ENCODE measurements around the gene CYTH2.

Gene CYTH2

GRCh38 chr19:48496959-48497727, 28.0 kb downstream of the CYTH2 start:
- no peak for FAIRE-seq

GRCh38 chr19:48497728-48498594, 28.8 kb downstream of the CYTH2 start:
- no peak for FAIRE-seq

- FAIRE-seq, result no peak
These were observed 29.6 kb downstream of the CYTH2 start for GRCh38 chr19:48498595-48499311.

GRCh38 chr19:48499316-48500090, 30.3 kb downstream of the CYTH2 start:
- FAIRE-seq, result no peak

- no peak for FAIRE-seq
These were observed 31.8 kb downstream of the CYTH2 start for GRCh38 chr19:48500830-48501493.

DNA sequence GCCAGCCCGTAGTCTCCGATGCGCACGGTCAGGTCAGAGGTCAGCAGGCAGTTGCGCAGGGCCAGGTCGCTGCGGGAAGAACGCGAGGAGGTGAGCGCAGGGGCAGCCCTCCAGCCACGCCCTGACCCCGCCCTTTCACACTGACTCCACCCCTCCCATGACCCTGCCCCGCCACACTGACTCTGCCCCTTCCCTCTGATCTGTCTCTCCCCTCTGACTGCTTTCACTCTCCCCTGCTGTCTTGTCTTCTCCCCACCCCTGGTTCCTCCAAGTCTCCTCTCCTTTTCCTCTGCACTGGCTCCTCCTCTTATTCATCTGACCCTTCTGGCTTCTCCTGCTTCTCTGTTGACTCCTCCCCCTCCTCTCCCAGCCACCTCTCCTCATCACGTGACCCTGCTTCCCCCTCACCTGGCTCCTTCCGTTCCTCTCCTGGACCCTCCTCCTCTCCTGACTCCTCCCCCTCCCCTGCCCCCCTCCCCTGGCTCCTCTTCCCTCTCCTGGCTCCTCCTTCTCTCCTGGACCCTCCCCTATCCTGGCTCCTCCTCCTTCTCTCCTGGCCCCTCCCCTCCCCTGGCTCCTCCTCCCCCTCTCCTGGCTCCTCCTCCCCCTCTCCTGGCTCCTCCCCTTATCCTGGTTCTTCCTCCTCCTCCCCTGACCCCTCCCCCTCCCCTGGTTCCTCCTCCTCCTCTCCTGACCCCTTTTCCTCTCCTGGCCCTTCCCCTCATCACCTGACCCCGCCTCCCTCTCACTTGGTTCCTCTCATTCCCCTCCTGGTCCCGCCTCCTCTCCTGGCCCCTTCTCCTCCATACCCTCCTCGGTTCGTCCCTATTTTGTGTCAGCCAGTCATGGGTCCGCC, 32.6 kb downstream of the CYTH2 start:
- no peak for FAIRE-seq

DNA sequence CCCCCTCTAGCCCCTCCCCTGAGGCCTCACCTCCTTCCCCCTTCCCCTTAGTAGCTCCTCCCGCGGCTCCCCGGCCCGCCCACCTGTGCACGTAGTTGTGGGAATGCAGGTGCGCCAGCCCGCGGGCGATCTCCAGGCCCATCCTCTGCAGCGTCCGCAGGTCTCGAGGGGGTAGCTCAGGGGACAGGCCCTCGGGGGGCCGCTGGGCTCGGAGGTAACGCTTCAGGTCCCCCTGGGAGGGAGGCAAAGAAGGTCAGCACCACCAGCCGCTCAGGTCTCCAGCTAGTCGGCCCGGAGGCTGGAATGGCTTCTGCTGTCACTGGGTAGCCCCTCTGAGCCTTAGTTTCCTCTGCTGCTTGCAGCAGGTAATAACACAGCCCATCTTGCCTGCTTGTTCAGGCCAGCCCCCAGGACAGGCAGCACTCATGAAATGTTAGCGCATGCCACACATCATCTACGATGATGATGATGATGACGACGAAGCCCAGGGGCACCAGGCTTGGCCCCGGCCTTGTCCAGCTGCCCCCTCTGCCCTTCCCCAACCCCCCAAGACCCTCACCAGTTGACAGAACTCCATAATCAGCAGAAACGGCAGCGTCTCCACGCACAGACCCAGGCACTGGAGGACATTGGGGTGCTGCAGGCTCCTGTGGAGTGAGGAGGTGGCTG, 33.3 kb downstream of the CYTH2 start:
- FAIRE-seq, result no peak

- no peak for FAIRE-seq
These were observed 37.1 kb downstream of the CYTH2 start for GRCh38 chr19:48506138-48506733.

GRCh38 chr19:48507911-48508439, 38.8 kb downstream of the CYTH2 start:
- no peak for FAIRE-seq

DNA sequence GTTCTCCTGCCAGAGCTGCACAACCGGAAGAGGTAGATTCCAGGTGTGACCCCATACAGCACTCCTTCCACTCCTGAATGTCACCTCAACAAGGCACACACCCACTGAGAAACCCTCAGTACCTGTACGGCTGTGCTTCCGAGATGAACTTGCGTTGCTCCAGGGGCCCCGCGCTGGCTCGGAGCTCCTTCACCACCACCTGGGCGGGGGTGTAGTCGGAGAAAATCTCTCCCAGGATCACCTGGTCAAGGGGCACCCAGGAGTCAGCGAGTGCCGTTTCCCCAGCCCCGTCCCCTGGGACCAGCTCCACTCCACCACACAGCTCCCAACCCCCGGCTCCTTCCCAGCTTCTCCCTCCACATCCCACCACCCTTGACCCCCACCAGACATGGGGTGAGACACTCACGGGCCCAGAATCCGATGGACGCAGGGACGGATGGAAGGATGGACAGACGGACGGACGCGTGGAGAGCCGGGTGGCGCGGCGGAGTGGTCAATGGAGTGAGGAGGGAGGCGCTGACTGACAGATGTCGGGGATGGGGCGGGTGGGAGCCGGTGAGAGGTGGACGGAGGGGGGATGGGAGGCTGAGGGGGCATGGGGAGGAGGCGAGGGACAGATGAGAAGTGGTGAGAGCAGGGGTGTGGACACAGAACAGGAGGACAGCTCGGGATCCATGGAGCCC, 39.7 kb downstream of the CYTH2 start:
- no peak for FAIRE-seq

- FAIRE-seq, result no peak
These were observed 40.5 kb downstream of the CYTH2 start for GRCh38 chr19:48509467-48510194.

DNA sequence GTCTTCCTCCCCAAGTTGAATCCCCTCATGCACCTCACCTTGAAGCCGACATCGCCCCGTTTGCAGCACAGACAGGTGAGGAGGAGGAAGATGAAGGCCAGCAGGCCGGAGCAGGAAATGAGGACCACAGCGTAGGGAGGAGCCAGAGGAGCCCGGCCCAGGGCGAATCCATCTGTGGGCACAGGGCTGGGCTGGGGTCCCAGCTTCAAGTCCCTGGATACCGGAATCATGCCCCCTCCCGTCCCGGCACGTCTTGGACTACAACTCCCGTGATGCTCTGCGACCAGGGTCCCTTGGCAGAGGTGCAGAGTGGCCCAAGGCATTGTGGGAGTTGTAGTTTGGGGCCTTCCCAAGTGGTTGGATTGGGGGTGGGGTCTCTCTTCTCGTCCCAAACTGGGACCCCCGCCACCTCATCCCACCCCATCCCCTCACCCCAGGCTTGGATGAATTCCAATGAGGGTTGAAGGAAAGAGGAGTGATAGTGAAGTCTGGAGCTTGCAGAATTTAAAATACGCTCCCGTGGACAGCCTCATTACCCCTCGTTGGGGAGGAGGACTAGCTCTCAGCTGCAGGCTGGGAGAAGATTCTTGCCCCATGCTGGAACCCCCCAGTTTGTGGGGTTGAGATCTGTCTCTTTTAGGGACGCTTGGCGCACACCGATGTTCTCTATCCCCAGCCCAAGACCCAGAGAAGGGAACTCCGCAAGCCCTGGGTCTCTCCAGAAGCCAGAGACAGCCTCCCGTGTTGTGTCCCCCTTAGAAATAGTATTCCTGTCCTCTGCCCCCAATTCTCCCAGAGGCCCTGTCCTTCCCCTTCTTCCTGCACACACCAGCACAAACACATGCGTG, 41.5 kb downstream of the CYTH2 start:
- no peak for FAIRE-seq

GRCh38 chr19:48511321-48511731, 42.2 kb downstream of the CYTH2 start:
- no peak for FAIRE-seq

- no peak for FAIRE-seq
These were observed 42.8 kb downstream of the CYTH2 start, which contains the start of gene LMTK3 for GRCh38 chr19:48511800-48512503. Gene LMTK3 (minus strand): TSS chr19:48511835. CDS start chr19:48511576, 259 bp downstream.

- FAIRE-seq, result no peak
These were observed 43.5 kb downstream of the CYTH2 start for GRCh38 chr19:48512504-48513288.

Measured in islet of Langerhans (tissue), 1 donor.